Hematopoietic multipotent progenitor cell treated with erythropoietin and hydrocortisone succinate and interleukin-3 and kit ligand, for 8 days (in vitro differentiated cells): Measurements from ENCODE around the gene MECR.

Source experiments
- DNase-seq: peaks from one replicate; pipeline ENCODE4 v3.0.0-alpha.2; 2015

The MECR gene

DNA sequence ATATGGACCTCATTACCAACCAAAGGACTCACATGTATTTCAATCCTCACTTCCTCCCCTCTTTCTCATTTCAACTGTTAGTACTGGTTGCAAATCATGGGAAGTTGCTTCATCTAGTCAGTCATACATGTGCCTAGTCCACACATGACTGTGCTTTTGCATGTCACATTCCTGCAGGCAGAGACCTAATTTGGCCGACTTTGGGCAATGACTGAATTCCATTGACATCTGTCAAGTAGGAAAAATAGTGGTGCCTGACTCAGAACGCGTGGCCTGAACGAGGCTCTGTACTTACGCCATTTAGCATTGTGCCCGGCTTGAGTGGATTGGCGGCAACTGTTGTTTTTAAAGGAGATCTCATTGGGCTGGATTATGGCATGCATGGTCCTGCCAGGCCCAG lies 23.6 kb upstream of the MECR start:
- DNase-seq, result no peak

DNA sequence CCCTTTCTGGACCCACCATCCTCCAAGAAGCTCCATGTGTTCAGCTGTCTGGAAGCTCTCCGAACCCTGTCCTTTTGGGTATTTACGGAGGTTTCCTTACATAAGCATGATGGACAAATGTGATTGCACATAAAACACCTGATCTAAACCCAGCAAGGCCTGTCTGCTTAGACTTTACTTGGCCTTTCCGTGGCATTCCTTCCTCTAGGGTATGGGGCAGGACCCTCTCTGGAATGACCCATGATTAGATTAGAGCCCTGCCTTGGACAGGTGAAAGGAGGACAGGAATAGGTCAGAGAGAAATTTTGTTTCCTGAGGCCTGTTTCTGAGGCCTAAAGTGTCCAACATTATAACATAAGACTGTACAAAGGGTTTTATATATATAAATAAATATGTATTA lies 22.4 kb upstream of the MECR start:
- no peak for DNase-seq

DNA sequence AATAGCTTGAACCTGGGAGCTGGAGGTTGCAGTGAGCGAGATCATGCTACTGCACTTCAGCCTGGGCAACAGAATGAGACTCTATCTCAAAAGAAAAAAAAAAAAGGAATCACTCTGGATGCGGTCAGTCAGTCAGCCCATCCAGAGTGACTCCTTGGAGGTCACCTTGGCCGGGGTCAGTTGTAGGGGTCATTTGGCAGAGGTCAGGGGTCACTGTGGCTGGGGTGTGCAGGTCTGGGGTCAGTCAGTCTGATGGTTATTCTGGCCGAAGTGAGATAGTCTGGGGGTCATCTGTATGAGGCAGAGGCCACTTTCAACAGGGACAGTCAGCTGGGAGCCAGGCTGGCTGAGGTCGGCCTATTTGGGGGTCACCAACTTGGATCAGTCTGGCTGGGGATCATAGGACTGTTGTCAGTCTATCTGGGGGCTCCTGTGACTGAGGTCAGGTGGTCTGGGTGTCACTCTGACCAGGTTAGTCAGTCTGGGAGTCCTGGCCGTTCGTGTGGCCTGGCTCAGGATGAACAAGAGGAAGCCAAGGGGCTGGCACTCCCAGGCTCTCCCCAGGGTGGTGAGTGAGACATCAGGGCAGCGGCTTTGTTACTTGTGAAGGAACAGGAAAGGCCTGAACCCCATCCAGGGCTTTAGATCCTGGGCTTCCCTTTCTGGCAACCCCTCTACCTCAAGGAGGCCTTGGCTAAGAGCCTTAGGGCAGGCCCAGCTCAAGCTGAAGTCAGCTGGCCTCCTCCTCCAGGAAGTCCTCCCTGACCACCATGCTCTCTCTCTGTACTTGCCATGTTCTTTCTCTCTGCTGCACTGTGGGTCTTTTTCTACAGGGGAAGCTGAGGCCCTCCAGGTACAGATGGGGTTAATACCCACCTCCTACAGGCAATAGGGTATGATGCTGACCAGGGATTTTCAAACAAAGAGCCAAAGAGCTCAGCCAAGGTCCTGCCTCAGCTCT lies 20.7 kb upstream of the MECR start:
- DNase-seq, result no peak

DNA sequence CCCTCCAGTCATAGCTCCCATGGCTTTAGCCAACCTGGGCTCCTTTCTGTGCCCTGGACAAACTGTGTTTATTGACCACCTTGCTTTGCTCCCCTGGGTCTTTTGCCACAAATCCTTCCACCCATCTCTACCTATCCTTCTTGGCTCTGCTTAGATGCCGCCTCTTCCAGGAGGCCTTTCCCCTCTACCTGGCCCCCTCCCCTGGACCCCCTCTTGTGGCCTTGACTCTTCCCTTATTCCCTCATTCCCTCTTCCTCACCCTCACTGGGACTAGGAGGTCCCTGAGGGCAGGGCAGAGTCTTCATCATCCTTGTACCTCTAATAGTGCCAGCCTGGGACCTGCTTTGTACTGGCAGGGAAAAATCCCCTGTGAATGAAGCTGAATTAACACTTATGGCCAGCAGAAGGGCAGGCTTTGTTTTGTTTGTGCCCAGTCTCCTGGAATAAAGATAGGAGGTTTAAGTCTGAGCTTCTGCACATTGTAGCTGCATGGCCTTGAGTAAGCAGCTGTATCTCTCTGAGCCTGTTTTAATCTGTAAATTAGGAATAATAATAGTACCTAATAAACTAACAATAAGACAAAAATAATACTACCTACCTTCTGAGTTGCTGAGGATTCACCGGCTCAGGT lies 19.3 kb upstream of the MECR start:
- no peak for DNase-seq

DNA sequence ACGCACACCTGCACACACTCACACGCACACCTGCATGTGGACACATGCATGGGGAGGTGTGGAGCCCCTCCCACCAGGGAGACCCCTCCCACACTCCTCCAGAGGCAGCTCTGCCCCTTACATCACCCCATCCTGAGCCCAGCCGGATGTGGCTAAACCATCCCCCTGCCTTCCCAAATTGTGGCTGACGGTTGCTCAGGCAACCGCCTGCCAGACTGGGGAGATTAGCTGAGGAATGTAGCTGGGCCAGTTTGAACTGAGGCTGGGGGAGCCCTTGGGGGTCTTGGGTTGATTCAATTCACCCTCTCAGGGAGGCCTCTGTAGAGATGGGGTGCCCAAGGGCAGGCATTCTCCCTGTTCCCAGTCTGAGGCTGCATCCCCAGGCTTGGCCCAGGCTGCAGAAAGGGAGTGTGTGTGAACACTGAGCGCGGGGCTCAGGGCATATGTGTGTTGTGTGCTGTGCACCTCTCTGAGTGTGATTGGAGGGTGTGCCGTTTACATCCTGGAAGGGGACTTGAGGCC lies 18.5 kb upstream of the MECR start:
- DNase-seq, result no peak

DNA sequence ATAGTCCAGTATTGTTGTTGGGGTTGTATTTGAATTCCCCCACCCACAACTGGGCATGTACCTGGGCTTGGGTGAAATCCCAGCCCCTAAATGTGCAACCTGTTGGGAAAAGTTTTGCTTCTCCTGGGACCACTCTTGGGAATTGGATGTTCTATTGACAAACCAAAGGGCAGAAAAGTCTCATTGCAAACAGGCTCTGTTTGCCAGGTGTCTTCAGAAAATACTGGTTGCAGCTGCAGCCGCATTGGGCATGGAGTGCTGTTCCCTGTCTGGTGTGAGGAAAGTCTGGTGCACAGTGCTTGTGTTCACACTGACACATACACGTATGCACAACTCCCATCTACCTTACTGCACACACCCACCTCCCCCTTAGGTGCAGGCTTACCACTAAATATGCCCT lies 17.7 kb upstream of the MECR start:
- no peak for DNase-seq

DNA sequence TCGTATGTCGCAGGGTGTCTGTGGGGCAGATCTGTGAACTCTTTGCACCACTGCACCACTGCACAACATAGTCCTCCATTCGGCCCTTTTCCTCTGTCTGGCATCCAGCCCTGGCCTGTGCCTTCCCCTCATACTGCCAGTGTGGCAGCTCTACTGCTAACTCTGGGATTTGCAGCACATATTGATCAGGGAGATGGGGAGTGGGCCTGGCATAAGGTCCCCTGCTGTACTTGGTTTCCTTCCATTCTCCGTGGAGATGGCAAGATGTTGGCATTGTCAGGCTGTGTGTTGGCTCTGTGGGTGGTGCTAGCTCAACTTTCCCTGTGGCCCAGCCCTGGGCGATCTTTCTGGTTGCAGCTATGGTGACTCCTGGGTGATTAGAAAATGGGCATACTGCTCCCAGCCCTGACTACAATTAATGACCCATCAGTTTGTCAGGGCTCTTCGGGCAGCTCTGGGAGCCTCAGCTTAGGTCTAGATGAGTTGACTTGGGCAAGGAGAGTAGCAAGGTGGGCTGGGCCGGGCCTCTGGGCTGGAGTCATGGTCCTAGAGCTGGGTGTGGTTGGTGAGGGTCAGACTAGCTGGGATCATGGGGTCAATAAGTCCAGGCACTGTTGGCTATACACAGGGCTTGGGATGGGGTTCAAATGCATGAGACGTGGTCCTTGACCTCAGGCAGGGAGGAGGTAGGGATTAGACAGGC lies 17.0 kb upstream of the MECR start:
- DNase-seq, result no peak

DNA sequence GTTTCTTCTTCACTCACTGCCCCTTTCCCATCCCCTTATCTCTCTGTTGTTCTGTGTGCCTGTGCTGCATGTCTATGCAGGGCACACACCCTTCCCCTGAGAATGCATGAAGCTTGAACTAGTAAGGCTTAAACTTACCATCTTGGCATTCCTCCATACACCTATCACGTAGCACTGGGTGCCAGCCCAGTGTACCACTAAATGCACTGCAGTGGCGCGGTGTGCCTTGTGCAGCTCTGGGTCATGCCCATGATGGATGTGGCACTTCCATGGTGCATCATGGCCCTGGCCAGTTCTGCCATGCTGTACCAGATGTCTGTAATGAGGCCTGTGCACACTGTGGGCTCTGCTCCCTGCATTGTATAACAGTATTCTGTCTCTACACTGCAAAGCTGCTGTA lies 16.3 kb upstream of the MECR start:
- DNase-seq, result no peak

DNA sequence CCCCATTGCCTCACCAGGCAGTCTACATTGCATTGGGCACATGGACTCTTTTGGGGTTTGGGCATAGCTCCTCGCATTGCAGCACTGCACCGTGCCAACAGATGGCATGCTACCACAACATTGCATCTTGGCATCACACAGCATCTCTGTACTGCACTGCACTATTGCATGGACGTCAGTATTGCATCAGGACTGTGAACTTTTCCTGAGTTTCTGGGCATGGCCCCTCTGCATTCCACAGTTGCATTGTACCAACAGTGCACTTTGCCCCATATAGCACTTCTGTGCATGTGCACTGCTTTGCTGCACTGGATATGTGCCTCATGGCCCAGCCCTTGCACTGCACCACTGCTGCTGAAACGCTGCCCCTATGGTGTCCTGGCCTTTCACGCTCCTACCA lies 15.1 kb upstream of the MECR start:
- DNase-seq, result peak; percentile 25

DNA sequence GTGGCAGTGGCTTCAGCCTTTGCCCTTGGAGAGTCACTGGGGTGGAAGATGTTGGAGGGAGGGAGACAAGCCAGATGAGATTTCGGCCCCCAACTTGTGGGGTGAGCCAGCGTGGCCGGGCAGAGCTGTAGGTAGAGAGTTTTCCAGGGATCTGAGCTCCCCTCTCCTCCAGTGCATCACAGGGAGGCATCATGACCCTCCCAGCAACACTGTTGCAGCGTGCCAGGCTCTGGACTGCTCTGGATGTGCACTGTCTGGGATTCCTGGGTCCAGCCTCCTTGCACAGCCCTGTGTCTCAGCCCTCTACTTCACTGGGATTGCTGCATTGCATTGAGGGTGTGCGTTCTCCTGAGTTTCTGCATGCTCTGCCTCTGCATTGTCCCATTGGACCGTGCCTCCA lies 14.5 kb upstream of the MECR start:
- DNase-seq, result no peak

DNA sequence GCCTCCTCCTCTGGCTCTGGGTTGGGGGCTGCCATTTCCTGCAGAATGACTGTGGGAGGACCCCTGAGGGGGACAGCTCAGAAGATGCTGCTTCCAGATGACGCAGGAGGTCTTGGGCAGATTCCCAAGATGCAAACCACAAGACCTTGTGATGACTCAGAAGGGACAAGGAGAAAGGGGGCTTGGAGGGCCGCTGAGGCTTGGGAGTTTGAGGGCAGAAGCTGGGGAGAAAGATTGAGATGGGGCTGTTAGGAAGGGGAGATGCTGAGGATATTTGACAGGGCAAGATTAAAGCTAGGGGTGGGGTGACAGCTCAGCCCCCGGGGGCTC lies 13.1 kb upstream of the MECR start:
- no peak for DNase-seq

DNA sequence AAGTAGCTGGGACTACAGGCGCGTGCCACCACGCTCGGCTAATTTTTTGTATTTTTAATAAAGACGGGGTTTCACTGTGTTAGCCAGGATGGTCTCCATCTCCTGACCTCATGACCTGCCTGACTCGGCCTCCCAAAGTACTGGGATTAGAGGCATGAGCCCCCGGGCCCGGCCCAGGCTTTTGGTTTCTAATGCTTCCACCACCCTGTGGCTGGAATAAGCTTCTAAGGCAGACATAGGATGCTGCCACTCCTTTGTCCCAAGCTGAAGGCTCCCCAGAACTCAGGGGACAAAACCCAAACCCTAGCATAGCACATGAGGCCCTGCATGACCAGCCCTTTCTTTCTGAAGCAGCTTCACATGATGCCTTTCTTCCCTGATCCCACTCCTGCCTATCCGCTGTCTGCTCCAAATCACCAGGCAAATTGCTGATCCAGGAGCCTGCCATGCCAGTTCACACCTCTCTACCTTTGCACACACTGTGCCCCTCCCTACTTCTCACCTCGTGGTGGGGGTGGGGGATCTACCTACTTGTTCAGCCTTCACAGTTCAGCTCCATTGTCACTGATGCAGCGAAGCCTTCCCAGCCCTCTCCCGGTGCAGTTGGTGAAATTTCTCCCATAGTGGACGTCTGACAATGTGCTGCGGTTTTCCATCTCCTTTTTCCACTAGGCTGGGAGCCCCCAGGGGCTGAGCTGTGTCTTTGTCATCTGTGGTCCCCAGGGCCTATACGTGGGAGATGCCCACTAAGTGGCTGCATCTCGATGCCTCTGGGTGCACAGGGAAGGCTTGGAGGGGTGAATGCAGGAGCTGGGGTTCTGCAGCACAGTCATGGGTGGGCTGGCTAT lies 12.5 kb upstream of the MECR start:
- DNase-seq, result no peak

DNA sequence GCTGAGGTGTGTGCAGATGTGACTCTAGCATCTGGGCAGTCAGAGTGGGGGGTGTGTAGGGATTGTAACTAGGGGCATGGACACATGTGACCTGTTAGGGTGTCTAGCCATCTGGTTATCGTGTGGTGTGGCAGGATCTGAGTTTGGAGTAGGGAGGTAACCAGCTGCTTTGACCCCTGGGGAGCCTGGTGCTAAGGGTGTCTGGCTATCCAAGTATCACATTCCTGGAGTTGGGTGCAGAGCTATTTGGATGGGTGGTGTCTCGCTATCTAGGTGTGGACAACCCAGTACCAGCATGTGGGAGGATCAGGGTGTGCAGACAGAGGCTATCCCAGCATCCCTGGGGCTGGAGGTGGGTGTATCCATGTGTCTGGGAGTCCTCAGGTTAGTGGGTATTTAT lies 10.3 kb upstream of the MECR start:
- DNase-seq, result no peak

DNA sequence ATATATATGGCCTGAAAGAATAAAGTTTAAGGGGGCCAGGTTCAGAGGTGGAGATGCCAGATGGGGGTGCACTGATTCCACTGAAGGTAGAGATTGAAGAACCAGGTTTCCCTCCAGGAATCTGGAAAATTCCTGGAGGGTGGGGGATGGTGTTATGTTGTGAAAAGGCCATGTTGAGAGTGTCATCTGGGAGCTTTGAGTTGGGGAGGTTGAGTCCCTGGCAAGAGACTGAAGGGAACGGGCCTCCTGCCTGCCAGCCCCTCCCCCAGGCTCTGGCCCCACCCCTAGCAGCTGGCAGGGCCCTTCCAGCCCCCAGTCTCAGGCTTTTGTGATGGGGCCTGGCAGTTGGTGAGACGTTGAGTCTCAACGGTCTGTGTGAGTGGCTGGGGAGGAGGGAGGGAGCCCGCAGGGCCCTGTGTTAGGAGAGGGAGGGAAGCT lies 9.7 kb upstream of the MECR start:
- no peak for DNase-seq

DNA sequence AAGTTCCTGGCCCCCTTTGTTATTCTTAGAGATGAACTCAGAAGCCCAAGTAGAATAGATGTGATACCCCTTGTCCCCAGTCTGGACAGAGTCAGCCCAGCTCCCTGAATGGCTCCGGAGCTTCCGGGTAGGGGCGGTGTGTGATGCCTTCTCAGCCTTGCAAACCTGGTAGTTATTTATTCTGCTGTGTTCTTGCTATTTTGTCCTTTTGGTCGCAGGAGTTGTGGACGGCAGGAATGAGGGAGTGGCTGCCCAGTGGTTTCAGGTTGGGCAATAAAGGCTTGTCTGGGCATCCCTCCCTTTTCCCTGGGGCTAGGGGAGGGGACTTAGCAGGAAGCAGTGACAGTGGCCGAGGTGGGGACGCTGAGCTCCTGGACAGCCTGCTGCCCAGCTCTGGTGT lies 8.4 kb upstream of the MECR start:
- DNase-seq, result no peak

DNA sequence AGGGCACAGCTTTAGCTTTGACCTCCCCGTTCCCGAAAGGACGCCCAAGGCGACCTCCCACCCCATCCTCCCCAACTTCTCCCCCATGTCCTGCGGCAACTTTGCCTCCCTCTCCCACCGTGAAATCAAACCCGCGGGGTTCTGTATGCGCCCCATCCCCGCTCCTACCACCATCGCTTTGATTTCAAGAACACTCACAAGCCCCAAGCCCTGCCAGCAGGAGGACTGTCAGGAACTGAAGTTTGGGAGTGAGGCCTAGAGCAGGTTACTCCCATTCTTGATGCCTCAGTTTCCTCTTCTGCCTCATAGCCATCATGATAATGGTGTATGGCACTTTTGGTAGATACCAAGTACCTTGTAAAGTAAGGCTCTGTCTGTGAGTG lies 7.9 kb upstream of the MECR start:
- no peak for DNase-seq

DNA sequence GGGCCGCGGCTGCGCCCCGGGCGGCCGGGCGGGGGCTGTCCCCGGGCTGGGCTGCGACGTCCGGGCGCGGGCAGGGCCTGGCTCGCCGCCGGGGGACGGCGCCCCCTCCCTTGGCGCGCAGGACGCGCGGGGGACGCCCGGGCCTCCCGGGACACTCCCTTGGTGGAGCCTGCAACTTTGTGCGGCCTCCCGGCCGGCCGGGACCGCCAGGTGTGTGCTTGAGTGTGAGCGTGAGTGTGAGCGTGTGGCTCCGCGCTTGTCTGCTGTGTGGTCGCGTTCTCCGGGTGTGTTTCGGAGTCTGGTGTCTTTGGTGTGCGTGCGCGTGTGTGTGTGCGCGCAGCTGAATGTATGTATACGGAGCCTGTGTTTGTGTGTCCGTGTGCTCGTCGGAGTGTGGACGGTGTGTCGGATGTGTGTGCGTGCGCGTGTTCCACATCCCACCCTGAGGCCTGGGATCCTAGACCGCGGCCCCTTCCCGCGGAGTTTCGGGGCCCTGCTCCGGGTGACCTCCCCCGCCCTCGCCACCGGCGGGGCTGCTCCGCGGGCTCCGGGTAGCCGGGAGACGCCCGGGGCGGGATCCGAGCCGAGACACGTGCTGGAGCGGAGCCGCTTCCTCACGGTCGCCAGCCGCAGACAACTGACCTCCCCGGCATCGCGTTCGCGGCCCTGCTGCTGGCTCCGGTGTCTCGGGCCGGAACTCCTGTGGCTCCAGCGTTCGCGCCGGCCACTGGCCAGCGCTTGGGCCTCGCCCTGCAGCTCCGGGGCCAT lies 7.3 kb upstream of the MECR start:
- DNase-seq, result peak; percentile 12

DNA sequence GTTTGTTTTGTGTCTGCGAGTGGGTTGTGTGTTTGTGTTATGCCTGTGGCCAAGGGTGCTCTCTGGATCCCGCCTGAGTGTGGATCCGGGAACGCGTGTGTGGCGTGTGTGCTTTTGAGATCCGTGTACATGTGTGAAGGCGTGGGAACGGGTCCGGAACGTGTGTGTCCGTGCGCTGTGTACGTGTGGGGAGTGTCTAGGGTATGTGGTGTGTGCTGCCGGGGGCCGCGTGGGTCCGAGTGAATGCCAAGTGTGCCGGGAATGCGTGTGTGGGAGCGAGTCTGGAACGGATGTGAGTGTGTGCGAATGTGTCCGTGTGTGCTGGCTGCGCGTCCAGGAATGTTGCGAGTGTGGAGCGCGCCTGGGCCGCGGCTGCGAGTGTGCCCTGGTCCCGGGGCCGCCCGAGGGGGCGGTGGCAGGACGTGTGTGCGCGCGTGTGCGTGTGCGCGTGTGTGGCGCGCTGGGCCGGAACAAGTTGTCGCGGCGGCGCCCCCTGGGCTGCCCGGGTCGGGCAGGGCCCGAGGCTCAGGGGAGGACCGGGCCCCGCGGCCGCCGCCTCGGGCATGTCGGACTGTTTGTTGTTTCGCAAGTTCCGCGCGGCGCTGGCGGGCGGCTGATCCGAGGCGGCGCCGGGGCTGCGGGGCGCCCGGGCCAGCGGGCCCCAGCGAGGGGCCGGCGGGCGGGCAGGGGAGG lies 6.5 kb upstream of the MECR start:
- DNase-seq, result no peak

DNA sequence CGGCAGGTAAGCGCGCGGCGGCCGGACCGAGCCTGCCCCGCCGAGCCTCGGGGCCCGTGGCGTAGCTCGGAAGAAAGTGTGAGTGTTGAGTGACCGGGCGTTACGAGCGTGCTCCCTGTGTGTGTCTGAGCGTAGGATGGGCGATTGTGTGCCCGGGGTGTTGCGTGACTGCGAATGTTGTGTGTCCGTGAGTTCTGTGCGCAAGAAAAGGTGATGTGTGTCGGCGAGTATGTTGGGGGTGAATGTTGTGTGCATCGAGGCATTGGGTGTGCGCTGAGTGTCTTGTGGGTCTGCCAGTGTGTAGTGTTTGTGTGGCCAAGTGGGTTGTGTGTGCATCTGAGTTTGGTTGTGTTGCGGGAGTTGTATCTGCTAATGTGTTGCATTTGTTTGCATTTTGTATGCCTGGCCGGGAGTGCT lies 6.0 kb upstream of the MECR start:
- peak; percentile 9 for DNase-seq

DNA sequence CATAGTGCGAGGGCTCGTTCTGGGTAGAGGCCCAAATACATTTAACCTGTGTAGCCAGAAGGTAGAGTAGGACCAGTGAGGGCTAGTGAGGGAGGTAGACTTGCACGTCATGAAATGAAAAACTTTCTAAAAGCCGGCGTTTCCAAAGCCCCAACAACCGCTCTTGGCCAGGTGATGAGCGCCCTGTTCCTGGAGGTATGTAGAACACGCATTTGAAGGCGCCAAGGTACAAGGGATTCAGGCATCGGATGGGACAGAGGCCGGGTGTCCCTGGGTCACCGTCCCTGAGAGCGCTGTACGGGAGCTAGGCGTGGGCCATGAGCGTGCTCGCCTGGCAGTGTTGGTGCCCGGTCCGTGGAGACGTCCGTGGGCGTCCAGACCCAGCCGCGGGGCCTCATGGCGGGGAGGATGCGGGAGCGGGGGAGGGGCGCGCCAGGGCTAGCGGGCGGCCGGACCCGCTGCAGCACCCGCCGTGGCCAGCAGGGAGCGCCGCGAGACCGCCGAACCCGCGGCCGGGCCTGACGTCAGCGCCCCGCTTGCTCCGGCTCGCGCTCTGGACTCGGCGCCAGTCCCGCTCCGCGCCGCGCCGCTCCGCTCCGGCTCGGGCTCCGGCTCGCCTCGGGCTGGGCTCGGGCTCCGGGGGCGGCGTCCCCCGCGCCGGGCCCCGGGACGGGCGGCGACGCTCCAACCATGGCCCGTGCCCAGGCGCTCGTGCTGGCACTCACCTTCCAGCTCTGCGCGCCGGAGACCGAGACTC lies 5.4 kb upstream of the MECR start, which contains the start of gene PTPRU:
Gene PTPRU (plus strand): TSS at position 568 of the 757 bp plus-strand sequence. CDS start 123 bp downstream, at position 691.
- peak; percentile 55 for DNase-seq
